ENCODE measurements around the gene LCN12. TPM values are rescaled to one million over a fixed set of nuclear protein-coding genes. Genes with fewer than 3 reads are reported as not detected.
A peak's percentile ranks its signal among the peaks of the same experiment; 100 is the strongest.

The LCN12 gene
- total RNA-seq, 1 donor from 2014 or later, result 1.1 TPM

GRCh38 chr9:136930014-136930413 lies 22.1 kb upstream of the LCN12 start:
- Mint-ChIP-seq H3K4me1 (peaks cover 7% of the 10 kb centered on the region), H3K9me3 (peaks cover 2% of the 10 kb centered on the region), H3K36me3 (ENCODE audit: low read depth) (peaks cover 23% of the 10 kb centered on the region), H3K27ac (ENCODE audit: unreplicated experiment) (no peak overlapping the region), H3K4me3 (no peak overlapping the region), H3K27me3 (ENCODE audit: low read depth) (no peaks in the 10 kb centered on the region)
- TF ChIP-seq, protein P1, sequence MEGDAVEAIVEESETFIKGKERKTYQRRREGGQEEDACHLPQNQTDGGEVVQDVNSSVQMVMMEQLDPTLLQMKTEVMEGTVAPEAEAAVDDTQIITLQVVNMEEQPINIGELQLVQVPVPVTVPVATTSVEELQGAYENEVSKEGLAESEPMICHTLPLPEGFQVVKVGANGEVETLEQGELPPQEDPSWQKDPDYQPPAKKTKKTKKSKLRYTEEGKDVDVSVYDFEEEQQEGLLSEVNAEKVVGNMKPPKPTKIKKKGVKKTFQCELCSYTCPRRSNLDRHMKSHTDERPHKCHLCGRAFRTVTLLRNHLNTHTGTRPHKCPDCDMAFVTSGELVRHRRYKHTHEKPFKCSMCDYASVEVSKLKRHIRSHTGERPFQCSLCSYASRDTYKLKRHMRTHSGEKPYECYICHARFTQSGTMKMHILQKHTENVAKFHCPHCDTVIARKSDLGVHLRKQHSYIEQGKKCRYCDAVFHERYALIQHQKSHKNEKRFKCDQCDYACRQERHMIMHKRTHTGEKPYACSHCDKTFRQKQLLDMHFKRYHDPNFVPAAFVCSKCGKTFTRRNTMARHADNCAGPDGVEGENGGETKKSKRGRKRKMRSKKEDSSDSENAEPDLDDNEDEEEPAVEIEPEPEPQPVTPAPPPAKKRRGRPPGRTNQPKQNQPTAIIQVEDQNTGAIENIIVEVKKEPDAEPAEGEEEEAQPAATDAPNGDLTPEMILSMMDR (conservative IDR thresholded peaks at IDR 0.05), result no peak
- DNase-seq (ENCODE audit: low read depth, low spot score), result no peak

- Mint-ChIP-seq H3K27me3 (ENCODE audit: low read depth) (no peaks in the 10 kb centered on the region), H3K4me1 (peaks cover 7% of the 10 kb centered on the region), H3K36me3 (ENCODE audit: low read depth) (peaks cover 25% of the 10 kb centered on the region), H3K4me3 (no peak overlapping the region), H3K27ac (ENCODE audit: unreplicated experiment) (no peak overlapping the region), H3K9me3 (peaks cover 2% of the 10 kb centered on the region)
- TF ChIP-seq, protein P1 (conservative IDR thresholded peaks at IDR 0.05), result no peak
- no peak for DNase-seq (ENCODE audit: low read depth, low spot score)
Observed at GRCh38 chr9:136931611-136932130, 20.4 kb upstream of the LCN12 start.

DNA sequence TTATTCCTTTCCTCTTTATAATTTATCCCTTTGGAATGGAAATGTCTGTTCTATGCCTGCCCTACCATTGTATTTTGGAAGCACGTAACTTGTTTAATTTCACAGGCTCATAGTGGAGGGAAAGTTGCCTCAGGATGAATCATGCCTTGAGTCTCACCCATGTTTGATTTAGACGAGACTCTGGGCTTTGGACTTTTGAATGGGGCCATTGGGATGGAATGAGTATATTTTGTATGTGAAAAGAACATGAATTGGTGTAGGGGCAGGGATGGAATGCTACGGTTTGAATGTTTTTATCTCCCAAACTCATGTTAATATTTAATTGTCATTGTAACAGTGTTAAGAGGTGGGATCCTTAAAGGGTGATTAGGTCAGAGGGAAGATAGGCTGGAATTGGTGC lies 17.8 kb upstream of the LCN12 start:
- H3K4me3 Mint-ChIP-seq, result peak overlapping the region; percentile 42
- H3K27ac Mint-ChIP-seq (ENCODE audit: unreplicated experiment), result no peak overlapping the region
- H3K9me3 Mint-ChIP-seq, result peaks cover 2% of the 10 kb centered on the region
- TF ChIP-seq, protein P1 (conservative IDR thresholded peaks at IDR 0.05), result no peak
- H3K27me3 Mint-ChIP-seq (ENCODE audit: low read depth), result no peaks in the 10 kb centered on the region
- H3K4me1 Mint-ChIP-seq, result peaks cover 3% of the 10 kb centered on the region
- DNase-seq (ENCODE audit: low read depth, low spot score), result no peak
- H3K36me3 Mint-ChIP-seq (ENCODE audit: low read depth), result peaks cover 31% of the 10 kb centered on the region

- TF ChIP-seq, protein P1 (conservative IDR thresholded peaks at IDR 0.05), result no peak
- peaks cover 35% of the 10 kb centered on the region for H3K36me3 Mint-ChIP-seq (ENCODE audit: low read depth)
- no peaks in the 10 kb centered on the region for H3K27me3 Mint-ChIP-seq (ENCODE audit: low read depth)
- H3K4me3 Mint-ChIP-seq, result no peak overlapping the region
- no peak for DNase-seq (ENCODE audit: low read depth, low spot score)
- H3K4me1 Mint-ChIP-seq, result peaks cover 3% of the 10 kb centered on the region
- no peak overlapping the region for H3K27ac Mint-ChIP-seq (ENCODE audit: unreplicated experiment)
- peaks cover 2% of the 10 kb centered on the region for H3K9me3 Mint-ChIP-seq
Observed at GRCh38 chr9:136935651-136936050, 16.4 kb upstream of the LCN12 start.

DNA sequence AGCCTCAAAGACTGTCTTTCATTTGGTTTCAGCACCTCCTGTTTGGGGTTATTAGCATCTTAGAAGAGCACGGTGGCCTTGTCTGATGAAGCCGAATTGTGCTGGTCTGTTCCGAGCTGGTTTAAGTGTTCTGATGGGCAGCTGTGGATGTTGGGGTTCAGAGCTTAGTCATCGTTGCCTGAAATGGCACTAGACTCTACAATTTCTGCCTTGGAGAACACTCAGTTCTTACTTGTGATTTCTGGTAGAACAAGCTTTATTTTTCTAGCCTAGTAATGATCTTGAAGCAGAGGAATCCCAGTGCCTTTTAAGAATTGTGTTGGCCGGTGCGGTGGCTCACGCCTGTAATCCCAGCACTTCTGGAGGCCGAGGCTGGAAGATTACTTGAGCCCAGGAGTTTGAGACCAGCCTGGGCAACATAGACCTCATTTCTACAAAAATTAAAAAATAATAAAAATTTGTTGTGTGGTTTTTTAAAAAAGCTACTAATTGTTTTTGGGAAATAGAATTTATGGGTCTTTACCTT lies 15.4 kb upstream of the LCN12 start:
- H3K4me1 Mint-ChIP-seq, result peaks cover 3% of the 10 kb centered on the region

More for the DNA sequence above, 15.4 kb upstream of the LCN12 start:
- no peak overlapping the region for H3K27ac Mint-ChIP-seq (ENCODE audit: unreplicated experiment)
- peaks cover 2% of the 10 kb centered on the region for H3K9me3 Mint-ChIP-seq
- H3K4me3 Mint-ChIP-seq, result no peak overlapping the region
- TF ChIP-seq, protein P1 (conservative IDR thresholded peaks at IDR 0.05), result no peak
- peaks cover 30% of the 10 kb centered on the region for H3K36me3 Mint-ChIP-seq (ENCODE audit: low read depth)
- DNase-seq (ENCODE audit: low read depth, low spot score), result no peak
- no peaks in the 10 kb centered on the region for H3K27me3 Mint-ChIP-seq (ENCODE audit: low read depth)
